ENCODE measurements around the gene EN2.
A peak's percentile ranks its signal among the peaks of the same experiment; 100 is the strongest.

Gene EN2

DNA sequence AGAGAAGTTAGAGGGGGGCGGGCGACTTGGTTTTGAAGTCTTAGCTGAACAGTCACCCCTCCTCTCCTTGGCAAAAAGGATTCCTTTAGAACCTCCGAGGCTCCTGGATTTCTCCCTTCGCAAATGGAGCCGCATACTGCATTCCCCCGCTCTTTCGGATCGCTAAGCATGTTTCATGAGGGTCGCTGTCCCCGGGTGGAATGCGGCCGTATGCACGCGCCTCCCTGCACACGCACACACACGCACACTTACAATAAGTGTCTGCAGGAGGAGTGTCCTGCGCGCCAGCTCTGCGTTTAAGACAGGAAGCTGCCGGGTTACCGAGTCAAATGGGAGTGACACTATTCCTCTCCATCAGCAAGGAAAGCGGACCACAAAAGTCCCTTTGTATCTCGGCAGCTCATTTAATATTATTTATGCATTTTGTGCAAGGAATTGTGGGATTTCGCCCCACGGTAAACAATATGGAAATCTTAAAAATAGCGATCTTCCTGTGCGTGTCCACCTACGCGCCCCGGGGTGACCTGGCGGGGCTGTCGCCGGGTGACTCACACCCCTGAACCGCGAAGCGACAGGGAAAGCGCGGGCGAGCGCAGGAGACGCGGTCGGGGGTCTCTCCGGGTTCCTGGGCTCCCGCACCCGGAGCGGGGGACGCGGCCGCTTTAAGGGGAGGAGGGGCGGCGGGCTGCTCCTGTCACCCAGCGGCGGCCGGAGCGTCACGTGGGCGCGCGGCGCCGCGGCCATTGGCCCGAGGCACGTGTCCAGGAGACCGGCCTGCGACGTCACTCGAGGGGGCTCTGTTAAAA, 988 bp upstream of the EN2 start:
- H3K27ac ChIP-seq = peak overlapping the region; percentile 86
- TF ChIP-seq, protein P1, sequence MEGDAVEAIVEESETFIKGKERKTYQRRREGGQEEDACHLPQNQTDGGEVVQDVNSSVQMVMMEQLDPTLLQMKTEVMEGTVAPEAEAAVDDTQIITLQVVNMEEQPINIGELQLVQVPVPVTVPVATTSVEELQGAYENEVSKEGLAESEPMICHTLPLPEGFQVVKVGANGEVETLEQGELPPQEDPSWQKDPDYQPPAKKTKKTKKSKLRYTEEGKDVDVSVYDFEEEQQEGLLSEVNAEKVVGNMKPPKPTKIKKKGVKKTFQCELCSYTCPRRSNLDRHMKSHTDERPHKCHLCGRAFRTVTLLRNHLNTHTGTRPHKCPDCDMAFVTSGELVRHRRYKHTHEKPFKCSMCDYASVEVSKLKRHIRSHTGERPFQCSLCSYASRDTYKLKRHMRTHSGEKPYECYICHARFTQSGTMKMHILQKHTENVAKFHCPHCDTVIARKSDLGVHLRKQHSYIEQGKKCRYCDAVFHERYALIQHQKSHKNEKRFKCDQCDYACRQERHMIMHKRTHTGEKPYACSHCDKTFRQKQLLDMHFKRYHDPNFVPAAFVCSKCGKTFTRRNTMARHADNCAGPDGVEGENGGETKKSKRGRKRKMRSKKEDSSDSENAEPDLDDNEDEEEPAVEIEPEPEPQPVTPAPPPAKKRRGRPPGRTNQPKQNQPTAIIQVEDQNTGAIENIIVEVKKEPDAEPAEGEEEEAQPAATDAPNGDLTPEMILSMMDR (conservative IDR thresholded peaks at IDR 0.05) = no peak

DNA sequence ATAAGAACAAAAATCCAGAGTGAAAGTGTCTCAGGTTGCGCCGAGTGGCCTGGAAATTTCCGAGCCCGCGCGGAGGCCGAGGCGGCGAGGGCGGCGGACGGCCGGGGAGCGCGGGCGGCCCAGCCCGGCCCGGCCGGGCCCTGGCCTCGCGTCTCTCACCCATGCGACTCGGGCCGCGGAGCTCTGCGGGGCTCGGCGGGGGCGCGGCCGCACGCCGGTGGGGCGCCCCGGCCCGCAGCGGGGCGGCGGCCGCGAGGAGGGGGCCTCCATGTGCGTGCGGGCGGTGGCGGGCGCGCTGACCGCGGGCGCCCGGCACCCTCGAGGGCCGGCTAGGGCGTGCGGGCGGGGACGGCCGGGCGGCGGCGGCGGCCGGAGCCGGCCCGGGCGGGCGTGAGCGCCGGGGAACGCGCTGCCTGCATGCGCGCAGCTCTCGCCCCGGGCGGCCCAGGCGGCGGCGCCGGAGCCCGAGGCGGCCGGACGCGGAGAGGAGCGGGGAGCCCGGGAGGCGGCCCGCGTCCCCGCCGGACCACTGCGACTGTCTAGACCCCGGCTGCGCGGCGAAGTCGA, 302 bp upstream of the EN2 start:
- TF ChIP-seq, protein P1 (conservative IDR thresholded peaks at IDR 0.05) = no peak
- peak overlapping the region; percentile 86 for H3K27ac ChIP-seq

DNA sequence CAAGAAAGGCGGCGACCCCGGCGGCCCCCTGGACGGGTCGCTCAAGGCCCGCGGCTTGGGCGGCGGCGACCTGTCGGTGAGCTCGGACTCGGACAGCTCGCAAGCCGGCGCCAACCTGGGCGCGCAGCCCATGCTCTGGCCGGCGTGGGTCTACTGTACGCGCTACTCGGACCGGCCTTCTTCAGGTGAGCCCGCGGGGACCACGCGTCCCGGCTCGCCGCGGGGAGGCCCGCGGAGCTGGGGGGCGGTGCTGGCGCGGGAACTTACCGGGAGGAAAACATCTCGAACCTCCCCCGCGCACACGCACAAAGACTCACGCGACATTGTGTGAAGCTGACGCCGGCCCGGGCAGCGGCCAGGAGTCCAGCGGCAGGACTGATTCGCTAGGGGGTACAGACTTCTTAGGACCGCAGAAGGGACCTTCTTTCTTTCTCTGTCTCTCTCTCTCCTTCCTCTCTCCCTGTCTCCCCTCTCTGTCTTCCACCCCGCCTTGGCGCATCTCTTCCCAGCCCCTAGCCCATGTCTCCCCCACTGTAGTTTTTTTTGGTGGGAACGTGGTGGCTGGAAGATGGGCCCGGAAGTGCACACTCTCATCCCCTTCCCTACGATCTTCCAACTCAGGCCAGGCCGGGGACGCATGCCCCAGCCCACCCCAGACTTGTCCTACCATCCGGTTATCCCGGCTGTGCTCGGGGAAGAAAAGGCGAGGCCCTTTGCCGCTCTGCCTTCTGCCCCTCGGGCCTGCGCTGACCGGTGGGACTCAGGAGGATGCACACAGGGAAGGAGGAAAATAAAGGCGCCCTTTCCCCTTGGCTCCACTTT, 1.2 kb downstream of the EN2 start:
- peak overlapping the region; percentile 86; the same call in 1 of the 2 replicates for H3K27ac ChIP-seq
- TF ChIP-seq, protein P1 (conservative IDR thresholded peaks at IDR 0.05) = no peak

DNA sequence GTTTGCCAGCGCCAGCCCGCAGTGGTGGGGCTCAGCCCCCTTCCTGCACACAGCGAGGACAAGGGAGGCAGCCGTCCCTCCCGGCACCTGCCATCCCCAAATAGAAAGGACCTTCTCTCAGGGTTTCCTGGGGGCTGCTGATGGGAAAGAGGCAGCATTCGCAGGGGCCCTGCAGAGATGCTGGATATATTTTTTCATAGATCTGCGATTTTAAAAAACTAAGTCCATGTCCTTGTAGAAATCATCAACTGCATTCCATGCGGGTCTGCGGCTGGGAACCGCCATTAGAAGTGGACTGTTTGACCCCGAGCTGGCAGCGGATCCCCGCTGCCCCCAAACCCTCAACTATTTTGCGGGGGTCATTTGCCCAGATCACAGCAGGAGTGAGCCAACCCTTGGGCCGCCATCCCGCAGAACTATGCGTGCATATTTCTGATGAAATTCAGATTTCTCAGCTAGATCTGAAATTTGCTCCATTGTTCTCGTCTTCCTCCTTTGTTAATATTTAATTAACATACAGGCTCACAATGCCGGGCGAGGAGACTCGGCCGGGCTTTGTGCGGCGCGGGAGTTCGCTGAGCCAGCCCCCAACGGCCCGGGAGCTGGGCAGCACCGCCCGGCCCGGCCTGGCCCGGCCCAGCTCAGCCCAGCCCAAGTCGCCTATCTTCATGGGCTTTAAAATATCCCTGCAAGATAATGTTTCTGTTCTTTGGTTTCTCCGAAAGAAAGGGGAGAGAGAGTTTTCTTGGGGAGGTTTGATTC, 2.0 kb downstream of the EN2 start:
- TF ChIP-seq, protein P1 (conservative IDR thresholded peaks at IDR 0.05) = no peak
- no peak overlapping the region for H3K27ac ChIP-seq

DNA sequence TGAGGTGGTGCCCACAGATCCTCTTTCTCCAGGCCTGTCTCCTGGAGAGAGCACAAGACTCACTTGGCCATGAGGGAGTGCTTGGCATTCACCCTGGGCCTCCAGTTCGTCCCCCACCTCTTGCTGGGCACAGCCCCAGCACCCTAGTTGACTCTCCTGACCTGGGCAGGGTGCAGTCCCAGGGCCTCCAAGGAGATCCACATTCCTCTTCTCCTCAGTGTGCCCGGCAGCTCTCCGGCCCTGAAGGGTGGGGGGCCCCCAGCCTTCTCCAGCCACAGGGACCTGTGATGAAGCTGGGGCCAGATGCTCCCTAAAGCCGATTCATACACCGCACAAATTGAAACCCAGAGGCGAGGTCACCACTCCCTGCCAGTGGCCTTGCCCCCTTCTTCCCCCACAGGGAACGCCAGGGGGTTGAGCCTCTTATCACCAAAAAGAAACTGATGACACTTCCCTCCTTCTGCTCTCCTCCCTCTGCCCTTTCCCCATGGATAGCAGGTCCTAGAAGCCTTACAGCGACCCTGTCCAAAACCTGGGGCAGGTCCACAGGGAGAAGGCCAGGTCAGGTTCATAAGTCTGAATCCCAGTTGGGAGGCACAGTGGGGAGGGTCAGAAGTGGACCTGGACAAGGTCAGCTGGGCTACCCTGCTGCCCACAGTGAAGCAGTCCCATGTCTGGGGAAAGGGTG, 3.1 kb downstream of the EN2 start:
- TF ChIP-seq, protein P1 (conservative IDR thresholded peaks at IDR 0.05) = no peak
- H3K27ac ChIP-seq = no peak overlapping the region

DNA sequence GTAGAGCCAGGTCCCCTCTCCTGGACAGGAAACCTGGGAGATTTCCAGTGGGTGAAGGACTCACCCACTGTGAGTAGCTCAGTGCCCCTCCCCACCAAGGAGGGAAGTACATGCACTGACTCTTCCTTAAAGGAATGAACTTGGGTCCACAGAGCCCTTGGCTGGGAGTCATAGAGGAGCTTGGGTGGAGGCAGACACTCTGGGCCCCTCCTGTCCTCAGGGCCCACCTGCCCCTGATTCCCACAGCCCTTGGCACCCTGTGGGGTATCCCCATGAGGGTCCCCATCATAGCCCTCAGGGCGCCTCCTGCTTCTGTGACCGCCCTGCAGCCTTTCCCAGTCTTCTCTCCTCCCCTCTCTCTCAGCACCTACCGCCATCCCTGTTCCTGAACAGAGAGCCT, 3.7 kb downstream of the EN2 start:
- H3K27ac ChIP-seq = no peak overlapping the region

More for the DNA sequence above, 3.7 kb downstream of the EN2 start:
- TF ChIP-seq, protein P1 (conservative IDR thresholded peaks at IDR 0.05) = no peak

Data from VCaP (cell line).